Calu3 (cell line): Measurements from ENCODE around the gene MILR1. TPM values are rescaled to one million over a fixed set of nuclear protein-coding genes. Genes with fewer than 3 reads are reported as not detected.
A peak's percentile ranks its signal among the peaks of the same experiment; 100 is the strongest.

Source experiments
- BruUV-seq: library from RNA; stranded (reverse); fragments of 400-500 nt; replicated peaks from 2 replicates; lab custom pipeline; 2021; lab: Mats Ljungman, UMichigan
- CTCF ChIA-PET: fragments of 300-600 bp; sonication (Branson Sonifier 250); formaldehyde crosslinking; loops from one replicate; lab custom pipeline; 2022; ENCODE audit warnings: antibody characterized with exemption; lab: Charles Lee
- DNase-seq: peaks from one replicate; pipeline ENCODE4 v3.0.0; 2022
- H3K27ac Mint-ChIP-seq: one replicate; pipeline ENCODE4 v1.8.0; 2022; ENCODE audit warnings: mixed read lengths; ENCODE audit not compliant: unreplicated experiment
- H3K27me3 Mint-ChIP-seq: one replicate; pipeline ENCODE4 v1.8.0; 2022; ENCODE audit warnings: mixed read lengths; ENCODE audit not compliant: unreplicated experiment
- H3K36me3 Mint-ChIP-seq: one replicate; pipeline ENCODE4 v1.8.0; 2022; ENCODE audit warnings: mild to moderate bottlenecking, moderate library complexity, mixed read lengths; ENCODE audit not compliant: insufficient read depth, unreplicated experiment
- H3K4me1 Mint-ChIP-seq: one replicate; pipeline ENCODE4 v1.8.0; 2022; ENCODE audit warnings: mild to moderate bottlenecking, low read depth, mixed read lengths; ENCODE audit not compliant: unreplicated experiment
- H3K4me3 Mint-ChIP-seq: one replicate; pipeline ENCODE4 v1.8.0; 2022; ENCODE audit warnings: mild to moderate bottlenecking, low read depth, moderate library complexity, mixed read lengths; ENCODE audit not compliant: unreplicated experiment
- H3K9me3 Mint-ChIP-seq: one replicate; pipeline ENCODE4 v1.8.0; 2022; ENCODE audit warnings: low read depth, mixed read lengths; ENCODE audit not compliant: unreplicated experiment
- intact Hi-C: fragments of 100-400 bp; cut with micrococcal nuclease; formaldehyde crosslinking; loops from one replicate; pipeline ENCODE4 v1.10.0; 2022; ENCODE audit not compliant: unreplicated experiment
- total RNA-seq: library from RNA; stranded (reverse); gene quantifications from 2 replicates; pipeline ENCODE4 v1.2.3, GENCODE V29; 2022
- TF ChIP-seq, protein P1 (sequence below): fragments of 200-600 bp; IDR thresholded peaks from one replicate; pipeline ENCODE4 v1.8.0; 2022; ENCODE audit warnings: antibody characterized with exemption; ENCODE audit not compliant: unreplicated experiment

The MILR1 gene
- total RNA-seq, 1 experiment from 2014 or later: 7.6 TPM

DNA sequence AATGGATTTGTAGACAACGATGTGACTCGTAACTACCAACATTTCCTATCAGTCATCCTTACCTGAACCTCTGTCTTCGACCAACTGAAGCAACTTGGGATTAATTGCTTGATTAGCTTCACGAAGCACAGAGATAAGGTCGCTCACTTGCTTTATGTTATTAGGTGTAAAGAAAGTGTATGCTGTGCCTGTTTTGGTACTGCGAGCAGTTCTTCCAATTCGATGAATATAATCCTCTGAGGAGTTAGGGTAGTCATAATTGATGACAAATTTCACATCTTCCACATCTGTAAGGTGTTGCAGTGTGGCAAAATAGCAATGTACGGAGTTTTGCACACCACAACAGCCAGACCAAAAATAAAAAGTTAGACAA, 51.6 kb downstream of the MILR1 start:
- no peak overlapping the region for H3K4me3 Mint-ChIP-seq
- TF ChIP-seq, protein P1, sequence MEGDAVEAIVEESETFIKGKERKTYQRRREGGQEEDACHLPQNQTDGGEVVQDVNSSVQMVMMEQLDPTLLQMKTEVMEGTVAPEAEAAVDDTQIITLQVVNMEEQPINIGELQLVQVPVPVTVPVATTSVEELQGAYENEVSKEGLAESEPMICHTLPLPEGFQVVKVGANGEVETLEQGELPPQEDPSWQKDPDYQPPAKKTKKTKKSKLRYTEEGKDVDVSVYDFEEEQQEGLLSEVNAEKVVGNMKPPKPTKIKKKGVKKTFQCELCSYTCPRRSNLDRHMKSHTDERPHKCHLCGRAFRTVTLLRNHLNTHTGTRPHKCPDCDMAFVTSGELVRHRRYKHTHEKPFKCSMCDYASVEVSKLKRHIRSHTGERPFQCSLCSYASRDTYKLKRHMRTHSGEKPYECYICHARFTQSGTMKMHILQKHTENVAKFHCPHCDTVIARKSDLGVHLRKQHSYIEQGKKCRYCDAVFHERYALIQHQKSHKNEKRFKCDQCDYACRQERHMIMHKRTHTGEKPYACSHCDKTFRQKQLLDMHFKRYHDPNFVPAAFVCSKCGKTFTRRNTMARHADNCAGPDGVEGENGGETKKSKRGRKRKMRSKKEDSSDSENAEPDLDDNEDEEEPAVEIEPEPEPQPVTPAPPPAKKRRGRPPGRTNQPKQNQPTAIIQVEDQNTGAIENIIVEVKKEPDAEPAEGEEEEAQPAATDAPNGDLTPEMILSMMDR: no peak
- no TSS peak for BruUV-seq
- no peaks in the 10 kb centered on the region for H3K9me3 Mint-ChIP-seq
- intact Hi-C loops: no loop called here
- CTCF ChIA-PET: no interaction called here
- H3K36me3 Mint-ChIP-seq: peaks cover 93% of the 10 kb centered on the region
- no peak for DNase-seq
- peaks cover 43% of the 10 kb centered on the region for H3K4me1 Mint-ChIP-seq
- no peaks in the 10 kb centered on the region for H3K27me3 Mint-ChIP-seq
- H3K27ac Mint-ChIP-seq: peak overlapping the region; percentile 81

DNA sequence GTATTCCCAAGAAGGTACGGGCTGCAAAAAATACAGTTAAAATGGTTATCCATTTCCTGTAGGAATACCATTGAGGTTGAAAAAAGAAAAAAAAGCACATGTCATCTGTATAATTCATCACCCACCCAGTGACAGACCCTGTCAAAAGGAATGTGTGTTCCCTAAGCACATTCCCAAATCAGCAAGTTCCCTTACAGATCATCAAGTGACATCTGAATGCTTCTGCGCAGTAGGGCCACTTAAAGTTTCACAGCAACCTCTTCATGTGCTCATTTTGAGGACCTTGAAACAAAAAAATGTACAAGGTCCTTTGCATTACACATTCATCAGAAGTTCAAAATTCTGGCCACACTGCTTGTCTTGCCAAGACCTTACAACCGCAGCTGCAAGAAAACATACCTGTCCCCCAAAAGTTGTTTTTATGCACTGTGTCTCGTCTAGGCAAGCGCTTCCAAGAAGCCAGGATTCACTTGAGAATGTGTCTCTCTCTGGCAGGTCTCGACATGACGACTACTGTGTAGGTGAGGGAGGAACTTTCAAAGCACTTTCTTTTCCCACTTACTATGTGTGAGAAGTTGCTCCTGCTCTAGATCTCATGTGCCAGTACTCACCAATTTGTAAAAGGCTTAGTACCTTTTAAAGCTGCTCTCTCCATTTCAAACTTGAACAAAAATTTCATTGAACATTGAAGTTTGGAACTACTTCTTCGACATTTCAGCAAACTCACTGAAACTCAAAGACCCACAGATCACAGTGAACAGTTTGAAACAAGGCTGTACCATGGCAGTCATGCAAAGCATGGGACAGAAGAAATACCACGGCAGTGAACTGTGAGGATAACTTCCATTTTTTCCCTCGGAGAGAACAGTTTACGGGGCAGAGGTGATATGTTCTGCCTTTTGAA, 52.2 kb downstream of the MILR1 start:
- CTCF ChIA-PET: no interaction called here
- intact Hi-C loops: no loop called here
- Mint-ChIP-seq H3K27ac (peak overlapping the region; percentile 81), H3K36me3 (peaks cover 96% of the 10 kb centered on the region), H3K4me1 (peaks cover 43% of the 10 kb centered on the region), H3K9me3 (no peaks in the 10 kb centered on the region), H3K27me3 (no peaks in the 10 kb centered on the region), H3K4me3 (no peak overlapping the region)
- TF ChIP-seq, protein P1: no peak
- no peak for DNase-seq
- BruUV-seq: no TSS peak

DNA sequence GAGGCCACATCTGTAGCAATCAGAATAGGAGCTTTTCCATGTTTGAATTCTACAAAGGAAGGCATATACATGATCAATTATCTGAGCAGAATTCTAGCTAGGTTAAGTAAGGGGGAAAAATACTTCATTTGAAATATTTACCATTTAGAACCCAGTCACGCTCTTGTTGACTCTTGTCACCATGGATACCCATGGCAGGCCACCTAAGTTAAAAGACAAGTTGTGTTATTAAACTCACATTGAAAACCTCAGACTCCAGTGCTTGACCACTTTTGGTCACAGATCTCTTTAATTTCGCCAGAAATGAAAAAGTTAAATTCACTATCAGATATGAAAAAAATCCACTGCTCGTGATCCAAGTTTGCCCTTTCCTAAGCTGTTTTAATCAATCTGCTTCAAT, 53.1 kb downstream of the MILR1 start:
- DNase-seq: no peak
- Mint-ChIP-seq H3K4me1 (peaks cover 40% of the 10 kb centered on the region), H3K36me3 (peaks cover 96% of the 10 kb centered on the region), H3K27ac (peak overlapping the region; percentile 70), H3K9me3 (no peaks in the 10 kb centered on the region), H3K27me3 (no peaks in the 10 kb centered on the region), H3K4me3 (peak overlapping the region; percentile 13)
- intact Hi-C loops: no loop called here
- CTCF ChIA-PET: no interaction called here
- BruUV-seq: no TSS peak
- TF ChIP-seq, protein P1: no peak

DNA sequence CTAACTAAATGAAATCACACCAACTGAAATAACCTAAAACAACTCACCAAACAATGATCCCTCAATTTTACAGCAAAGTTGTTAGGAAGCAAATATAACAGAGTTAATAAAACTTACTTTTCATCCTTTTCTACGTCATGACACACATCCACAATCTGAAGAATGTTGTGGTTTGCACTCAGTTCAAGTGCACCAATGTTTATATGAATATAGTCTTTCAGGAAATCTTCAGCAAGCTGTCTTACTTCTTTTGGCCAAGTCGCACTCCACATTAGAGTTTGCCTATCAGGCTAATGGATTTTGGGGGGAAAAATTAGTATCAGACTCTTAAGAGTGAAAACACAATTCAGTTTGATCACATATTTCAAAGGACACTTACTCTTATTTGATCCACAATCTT, 53.9 kb downstream of the MILR1 start:
- Mint-ChIP-seq H3K36me3 (peaks cover 97% of the 10 kb centered on the region), H3K4me3 (no peak overlapping the region), H3K9me3 (no peaks in the 10 kb centered on the region), H3K27ac (no peak overlapping the region), H3K4me1 (peaks cover 37% of the 10 kb centered on the region), H3K27me3 (no peaks in the 10 kb centered on the region)
- intact Hi-C loops: no loop called here
- DNase-seq: no peak
- no TSS peak for BruUV-seq
- TF ChIP-seq, protein P1: no peak
- CTCF ChIA-PET: no interaction called here
